ENCODE data around the gene FAM219A. TPM values are rescaled to one million over a fixed set of nuclear protein-coding genes. Genes with fewer than 3 reads are reported as not detected.

The FAM219A gene
- total and polyA plus RNA-seq, 2 donors (not counting 1 experiment from before 2014, with no cell fraction given): 5.3 to 7.3 TPM

DNA sequence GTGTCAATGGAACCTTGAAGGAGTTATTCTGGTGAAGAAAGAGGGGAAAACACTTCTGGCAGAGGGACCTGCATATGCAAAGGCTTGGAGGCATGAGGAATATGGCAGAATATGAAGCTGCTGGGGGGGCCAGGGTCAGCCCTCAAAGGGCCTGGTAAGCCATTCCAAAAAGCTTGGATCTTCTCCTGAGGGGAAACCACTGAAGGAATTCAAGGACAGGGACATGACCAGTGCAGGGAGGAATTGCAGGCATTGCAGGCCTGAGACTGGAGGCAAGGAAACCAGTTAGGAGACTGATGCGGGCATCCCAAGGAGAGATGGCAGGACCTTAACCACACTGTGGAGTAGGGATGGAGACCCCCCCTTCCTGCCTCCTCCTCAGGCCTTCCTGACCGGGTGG, 43.0 kb upstream of the FAM219A start:
- no peak overlapping the region for H2AFZ ChIP-seq (ENCODE audit: low read length)
- peaks cover 18% of the 10 kb centered on the region for H3K27me3 ChIP-seq (ENCODE audit: control insufficient read depth, insufficient read depth, low read length)
- H3K4me1 ChIP-seq (ENCODE audit: control insufficient read depth, extremely low read depth, insufficient read depth, low read length): no peaks in the 10 kb centered on the region
- no peaks in the 10 kb centered on the region for H3K79me2 ChIP-seq (ENCODE audit: control insufficient read depth, insufficient read depth, low read length)
- H3K27ac ChIP-seq (ENCODE audit: insufficient read depth, low read length): no peak overlapping the region
- H3K4me2 ChIP-seq (ENCODE audit: extremely low read depth, insufficient read depth, low read length): no peak overlapping the region
- no peak overlapping the region for H3K4me3 ChIP-seq (replicated peaks in 1 of 4; ENCODE audit: control extremely low read depth in 1 of 4, insufficient read depth in 1 of 4, low read depth in 3 of 4, low read length in 4 of 4)
- H3K36me3 ChIP-seq (ENCODE audit: control insufficient read depth, insufficient read depth, low read length): no peaks in the 10 kb centered on the region
- DNase-seq (ENCODE audit: low read depth in 2 of 2): no peak
- H4K20me1 ChIP-seq (ENCODE audit: control insufficient read depth, extremely low read depth, insufficient read depth, low read length): no peaks in the 10 kb centered on the region
- no peaks in the 10 kb centered on the region for H3K9me3 ChIP-seq (ENCODE audit: control insufficient read depth, insufficient read depth, low read depth, low read length)
- TF ChIP-seq EZH2 (IDR thresholded peaks at IDR 0.05; ENCODE audit: low read length, missing control alignments): no peak
- H3K9ac ChIP-seq (ENCODE audit: insufficient read depth, low read length): no peak overlapping the region

DNA sequence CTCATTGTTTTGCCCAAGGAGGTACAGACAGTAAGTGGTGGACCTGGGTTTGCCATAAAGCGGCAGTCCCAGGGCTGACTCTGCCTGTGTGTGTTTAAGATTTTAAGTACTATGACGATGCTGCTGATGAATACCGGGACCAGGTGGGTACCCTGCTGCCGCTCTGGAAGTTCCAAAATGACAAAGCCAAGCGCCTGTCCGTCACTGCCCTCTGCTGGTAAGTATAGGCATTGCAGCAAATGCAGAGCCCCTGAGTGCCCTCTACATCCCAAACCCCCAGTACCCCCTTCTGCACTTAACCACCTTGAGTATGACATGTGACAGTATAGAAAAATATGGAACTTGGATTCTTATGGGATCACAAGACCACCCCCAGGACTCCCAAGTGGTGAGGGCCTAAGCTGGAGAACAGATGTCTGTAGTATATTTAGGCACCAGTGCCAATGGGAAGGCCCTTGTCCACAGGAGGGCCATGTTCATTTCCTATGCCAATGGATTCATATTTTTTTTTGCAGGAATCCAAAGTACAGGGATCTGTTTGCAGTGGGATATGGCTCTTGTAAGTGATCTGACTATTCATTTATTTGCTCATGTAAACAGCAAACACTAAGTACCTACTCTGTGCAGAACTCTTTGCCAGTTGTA, 42.4 kb upstream of the FAM219A start:
- no peak overlapping the region for H3K9ac ChIP-seq (ENCODE audit: insufficient read depth, low read length)
- TF ChIP-seq, protein P1, sequence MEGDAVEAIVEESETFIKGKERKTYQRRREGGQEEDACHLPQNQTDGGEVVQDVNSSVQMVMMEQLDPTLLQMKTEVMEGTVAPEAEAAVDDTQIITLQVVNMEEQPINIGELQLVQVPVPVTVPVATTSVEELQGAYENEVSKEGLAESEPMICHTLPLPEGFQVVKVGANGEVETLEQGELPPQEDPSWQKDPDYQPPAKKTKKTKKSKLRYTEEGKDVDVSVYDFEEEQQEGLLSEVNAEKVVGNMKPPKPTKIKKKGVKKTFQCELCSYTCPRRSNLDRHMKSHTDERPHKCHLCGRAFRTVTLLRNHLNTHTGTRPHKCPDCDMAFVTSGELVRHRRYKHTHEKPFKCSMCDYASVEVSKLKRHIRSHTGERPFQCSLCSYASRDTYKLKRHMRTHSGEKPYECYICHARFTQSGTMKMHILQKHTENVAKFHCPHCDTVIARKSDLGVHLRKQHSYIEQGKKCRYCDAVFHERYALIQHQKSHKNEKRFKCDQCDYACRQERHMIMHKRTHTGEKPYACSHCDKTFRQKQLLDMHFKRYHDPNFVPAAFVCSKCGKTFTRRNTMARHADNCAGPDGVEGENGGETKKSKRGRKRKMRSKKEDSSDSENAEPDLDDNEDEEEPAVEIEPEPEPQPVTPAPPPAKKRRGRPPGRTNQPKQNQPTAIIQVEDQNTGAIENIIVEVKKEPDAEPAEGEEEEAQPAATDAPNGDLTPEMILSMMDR (conservative IDR thresholded peaks at IDR 0.05 in 1 of 2, IDR thresholded peaks at IDR 0.05 in 1 of 2; ENCODE audit: low read depth in 1 of 2, low read length in 2 of 2): peak; percentile 99
- TF ChIP-seq EZH2 (IDR thresholded peaks at IDR 0.05; ENCODE audit: low read length, missing control alignments): no peak
- no peak overlapping the region for H3K4me2 ChIP-seq (ENCODE audit: extremely low read depth, insufficient read depth, low read length)
- H3K79me2 ChIP-seq (ENCODE audit: control insufficient read depth, insufficient read depth, low read length): no peaks in the 10 kb centered on the region
- no peak overlapping the region for H2AFZ ChIP-seq (ENCODE audit: low read length)
- H3K27me3 ChIP-seq (ENCODE audit: control insufficient read depth, insufficient read depth, low read length): peaks cover 18% of the 10 kb centered on the region
- no peaks in the 10 kb centered on the region for H3K36me3 ChIP-seq (ENCODE audit: control insufficient read depth, insufficient read depth, low read length)
- peak in 1 of 2 donors; percentile 27 for DNase-seq (ENCODE audit: low read depth in 2 of 2)
- no peaks in the 10 kb centered on the region for H3K9me3 ChIP-seq (ENCODE audit: control insufficient read depth, insufficient read depth, low read depth, low read length)
- no peaks in the 10 kb centered on the region for H4K20me1 ChIP-seq (ENCODE audit: control insufficient read depth, extremely low read depth, insufficient read depth, low read length)
- H3K4me1 ChIP-seq (ENCODE audit: control insufficient read depth, extremely low read depth, insufficient read depth, low read length): no peaks in the 10 kb centered on the region
- no peak overlapping the region for H3K4me3 ChIP-seq (replicated peaks in 1 of 4; ENCODE audit: control extremely low read depth in 1 of 4, insufficient read depth in 1 of 4, low read depth in 3 of 4, low read length in 4 of 4)
- H3K27ac ChIP-seq (ENCODE audit: insufficient read depth, low read length): no peak overlapping the region

DNA sequence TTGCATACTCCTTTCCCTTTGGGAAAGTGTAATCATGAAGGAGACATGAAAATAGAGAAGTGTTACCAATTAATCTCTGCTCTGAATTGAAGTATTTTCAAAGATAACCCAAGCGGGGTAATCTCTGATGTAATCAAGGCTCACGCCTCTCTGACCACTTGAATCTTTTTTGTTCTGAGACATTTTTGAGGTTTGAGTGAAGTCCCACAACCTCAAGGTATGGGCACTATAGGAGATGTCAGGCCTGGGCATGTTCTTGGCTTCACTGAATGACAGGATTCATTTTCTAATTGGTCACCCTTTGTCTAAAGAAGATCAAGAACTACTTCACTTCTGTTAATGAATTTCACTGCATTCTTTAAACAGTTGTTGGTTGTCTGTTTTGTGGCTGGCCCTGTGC, 40.7 kb upstream of the FAM219A start:
- Histone ChIP-seq H3K36me3 (ENCODE audit: control insufficient read depth, insufficient read depth, low read length) (no peaks in the 10 kb centered on the region), H3K4me1 (ENCODE audit: control insufficient read depth, extremely low read depth, insufficient read depth, low read length) (no peaks in the 10 kb centered on the region), H3K9me3 (ENCODE audit: control insufficient read depth, insufficient read depth, low read depth, low read length) (no peaks in the 10 kb centered on the region), H3K4me3 (replicated peaks in 1 of 4; ENCODE audit: control extremely low read depth in 1 of 4, insufficient read depth in 1 of 4, low read depth in 3 of 4, low read length in 4 of 4) (no peak overlapping the region), H3K9ac (ENCODE audit: insufficient read depth, low read length) (no peak overlapping the region), H3K79me2 (ENCODE audit: control insufficient read depth, insufficient read depth, low read length) (no peaks in the 10 kb centered on the region), H2AFZ (ENCODE audit: low read length) (no peak overlapping the region), H3K27ac (ENCODE audit: insufficient read depth, low read length) (no peak overlapping the region), H3K4me2 (ENCODE audit: extremely low read depth, insufficient read depth, low read length) (no peak overlapping the region), H4K20me1 (ENCODE audit: control insufficient read depth, extremely low read depth, insufficient read depth, low read length) (no peaks in the 10 kb centered on the region), H3K27me3 (ENCODE audit: control insufficient read depth, insufficient read depth, low read length) (peaks cover 18% of the 10 kb centered on the region)
- TF ChIP-seq, protein P1 (conservative IDR thresholded peaks at IDR 0.05 in 1 of 2, IDR thresholded peaks at IDR 0.05 in 1 of 2; ENCODE audit: low read depth in 1 of 2, low read length in 2 of 2): no peak
- TF ChIP-seq EZH2 (IDR thresholded peaks at IDR 0.05; ENCODE audit: low read length, missing control alignments): no peak
- no peak for DNase-seq (ENCODE audit: low read depth in 2 of 2)

Data from fibroblast of lung (primary cell).